ENCODE results near the gene MAB21L3.

MAB21L3 gene

DNA sequence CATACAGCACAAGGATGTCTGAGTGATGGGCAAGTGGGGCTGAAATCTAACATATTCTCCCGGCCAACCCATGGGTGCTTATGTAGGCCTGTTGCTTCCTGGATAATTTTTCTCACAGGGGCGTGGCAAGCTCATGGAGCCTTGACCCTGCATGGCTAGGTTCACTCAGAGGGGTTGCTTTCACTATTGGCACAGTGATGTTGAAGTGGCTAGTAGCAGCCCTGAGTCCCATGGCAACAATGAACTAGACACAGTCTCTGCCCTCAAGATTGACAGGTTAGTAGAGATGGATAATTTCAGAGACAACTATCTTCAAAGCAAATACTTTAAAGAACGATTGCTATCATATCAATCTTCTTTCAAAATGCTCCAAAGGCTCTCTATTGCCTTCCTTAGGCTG, 6.5 kb upstream of the MAB21L3 start:
- TF ChIP-seq, protein P1, sequence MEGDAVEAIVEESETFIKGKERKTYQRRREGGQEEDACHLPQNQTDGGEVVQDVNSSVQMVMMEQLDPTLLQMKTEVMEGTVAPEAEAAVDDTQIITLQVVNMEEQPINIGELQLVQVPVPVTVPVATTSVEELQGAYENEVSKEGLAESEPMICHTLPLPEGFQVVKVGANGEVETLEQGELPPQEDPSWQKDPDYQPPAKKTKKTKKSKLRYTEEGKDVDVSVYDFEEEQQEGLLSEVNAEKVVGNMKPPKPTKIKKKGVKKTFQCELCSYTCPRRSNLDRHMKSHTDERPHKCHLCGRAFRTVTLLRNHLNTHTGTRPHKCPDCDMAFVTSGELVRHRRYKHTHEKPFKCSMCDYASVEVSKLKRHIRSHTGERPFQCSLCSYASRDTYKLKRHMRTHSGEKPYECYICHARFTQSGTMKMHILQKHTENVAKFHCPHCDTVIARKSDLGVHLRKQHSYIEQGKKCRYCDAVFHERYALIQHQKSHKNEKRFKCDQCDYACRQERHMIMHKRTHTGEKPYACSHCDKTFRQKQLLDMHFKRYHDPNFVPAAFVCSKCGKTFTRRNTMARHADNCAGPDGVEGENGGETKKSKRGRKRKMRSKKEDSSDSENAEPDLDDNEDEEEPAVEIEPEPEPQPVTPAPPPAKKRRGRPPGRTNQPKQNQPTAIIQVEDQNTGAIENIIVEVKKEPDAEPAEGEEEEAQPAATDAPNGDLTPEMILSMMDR (IDR thresholded peaks at IDR 0.05; ENCODE audit: control insufficient read depth, insufficient read depth, low read depth, low read length, missing control alignments): no peak
- H3K4me3 ChIP-seq (ENCODE audit: control insufficient read depth, low read depth, low read length): no peak overlapping the region
- no peak for DNase-seq (ENCODE audit: low read depth)

DNA sequence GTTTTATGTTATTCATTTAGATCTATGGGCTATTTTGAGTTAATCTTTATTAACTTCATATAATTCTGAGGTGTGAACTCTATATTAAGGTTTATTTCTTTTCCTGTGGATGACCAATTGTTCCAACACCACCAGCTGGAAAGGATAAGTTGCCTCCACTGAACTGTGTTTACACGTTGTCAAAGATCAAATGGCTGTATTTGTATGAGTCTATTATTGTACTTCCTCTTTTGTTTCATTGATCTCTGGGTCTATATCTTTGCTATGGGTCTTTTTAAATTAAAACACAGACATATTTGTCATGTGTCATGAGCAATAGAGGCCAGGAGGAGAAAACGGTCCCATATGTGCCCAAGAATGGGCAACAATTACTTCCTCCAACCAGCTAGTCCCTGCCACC, 5.2 kb upstream of the MAB21L3 start:
- TF ChIP-seq, protein P1 (IDR thresholded peaks at IDR 0.05; ENCODE audit: control insufficient read depth, insufficient read depth, low read depth, low read length, missing control alignments): no peak
- no peak overlapping the region for H3K4me3 ChIP-seq (ENCODE audit: control insufficient read depth, low read depth, low read length)
- no peak for DNase-seq (ENCODE audit: low read depth)

DNA sequence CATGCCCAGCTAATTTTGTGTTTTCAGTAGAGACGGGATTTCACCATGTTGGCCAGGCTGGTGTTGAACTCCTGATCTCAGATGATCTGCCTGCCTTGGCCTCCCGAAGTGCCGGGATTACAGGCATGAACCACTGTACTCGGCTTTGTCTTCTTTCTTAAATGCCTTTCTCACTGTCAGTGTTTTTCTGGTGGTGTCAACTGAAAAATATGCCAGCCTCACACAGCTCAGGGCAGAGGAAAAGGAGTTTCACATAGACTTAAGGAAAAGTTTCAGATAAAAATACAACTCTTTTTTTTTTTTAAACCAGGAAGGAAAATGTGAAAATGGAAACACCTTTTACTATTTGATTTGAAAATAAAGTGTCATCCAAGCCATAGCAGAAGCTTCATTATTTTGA, 4.6 kb upstream of the MAB21L3 start:
- no peak overlapping the region for H3K4me3 ChIP-seq (ENCODE audit: control insufficient read depth, low read depth, low read length)
- no peak for DNase-seq (ENCODE audit: low read depth)
- TF ChIP-seq, protein P1 (IDR thresholded peaks at IDR 0.05; ENCODE audit: control insufficient read depth, insufficient read depth, low read depth, low read length, missing control alignments): no peak

DNA sequence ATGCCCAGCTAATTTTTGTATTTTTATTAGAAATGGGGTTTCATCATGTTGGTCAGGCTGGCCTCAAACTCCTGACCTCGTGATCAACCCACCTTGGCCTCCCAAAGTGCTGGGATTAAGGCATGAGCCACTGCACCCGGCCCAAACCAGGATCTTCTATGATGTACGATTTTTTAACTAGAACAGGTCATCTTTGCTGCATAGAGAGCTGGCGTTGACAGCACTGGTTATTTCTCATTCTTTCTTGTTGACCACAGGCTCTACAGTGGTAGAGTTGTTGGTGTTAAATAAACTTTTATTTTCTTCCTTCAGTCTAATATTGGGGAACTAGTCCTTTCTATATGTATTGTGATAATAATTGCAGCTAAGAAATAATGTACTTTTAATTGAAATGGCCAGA, 3.8 kb upstream of the MAB21L3 start:
- TF ChIP-seq, protein P1 (IDR thresholded peaks at IDR 0.05; ENCODE audit: control insufficient read depth, insufficient read depth, low read depth, low read length, missing control alignments): no peak
- no peak for DNase-seq (ENCODE audit: low read depth)
- no peak overlapping the region for H3K4me3 ChIP-seq (ENCODE audit: control insufficient read depth, low read depth, low read length)

DNA sequence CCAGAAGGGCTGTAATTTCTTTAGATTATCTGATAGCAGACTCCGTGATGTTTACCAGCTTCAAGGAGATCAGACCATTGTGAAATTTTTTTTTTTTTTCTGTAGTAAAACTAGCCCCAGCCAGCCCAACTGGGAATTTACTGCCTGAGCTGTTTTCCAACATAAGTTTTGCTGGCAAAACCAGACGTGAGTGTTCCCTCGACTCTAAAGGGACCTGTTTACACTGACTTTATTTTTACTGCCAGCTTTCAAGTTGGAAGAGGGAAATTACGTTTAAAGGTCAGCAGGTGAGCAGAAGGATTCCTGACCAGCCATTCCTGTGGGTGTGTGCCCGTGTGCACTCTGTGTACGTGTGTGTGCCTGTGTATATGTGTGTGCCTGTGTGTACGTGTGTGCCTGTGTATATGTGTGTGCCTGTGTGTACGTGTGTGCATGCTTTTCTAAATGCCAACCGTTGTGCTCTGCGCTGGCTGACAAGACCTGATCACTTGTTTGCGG, 374 bp downstream of the MAB21L3 start:
- no peak for DNase-seq (ENCODE audit: low read depth)
- TF ChIP-seq, protein P1 (IDR thresholded peaks at IDR 0.05; ENCODE audit: control insufficient read depth, insufficient read depth, low read depth, low read length, missing control alignments): no peak
- H3K4me3 ChIP-seq (ENCODE audit: control insufficient read depth, low read depth, low read length): no peak overlapping the region

DNA sequence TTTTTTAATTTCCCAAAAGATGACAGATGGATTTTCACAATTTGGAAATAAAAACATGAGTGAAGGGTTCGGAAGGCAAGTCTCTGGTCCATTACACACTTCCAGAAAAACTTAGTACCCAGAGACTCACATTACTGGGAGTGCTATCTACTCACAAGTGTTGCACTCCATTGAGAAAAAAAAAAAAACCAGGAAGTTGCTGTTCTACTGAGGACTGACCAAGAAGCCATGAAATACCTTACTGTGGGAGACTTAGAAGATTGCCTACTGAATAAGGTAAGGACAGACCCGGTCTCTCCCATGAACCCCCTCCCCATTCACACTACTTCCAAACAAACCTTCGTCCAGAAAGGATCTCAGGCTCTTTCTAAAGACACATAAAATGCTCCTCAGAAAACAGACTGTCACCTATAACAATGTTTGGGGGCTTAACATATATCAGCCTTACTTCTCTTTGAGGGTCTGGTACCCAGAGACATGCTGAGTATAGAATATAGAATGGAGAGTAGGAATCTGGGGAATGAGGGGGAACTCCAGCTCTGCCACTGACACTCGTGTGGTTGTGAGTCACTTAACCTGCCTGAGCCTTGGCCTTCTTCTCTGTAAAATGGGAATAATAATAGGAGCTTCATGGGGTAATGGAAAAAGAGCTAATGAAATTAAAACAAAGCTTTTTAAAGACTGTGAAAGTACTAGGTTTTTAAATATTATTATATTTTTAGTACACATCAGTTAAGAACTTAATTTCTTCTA, 1.4 kb downstream of the MAB21L3 start:
- H3K4me3 ChIP-seq (ENCODE audit: control insufficient read depth, low read depth, low read length): no peak overlapping the region
- TF ChIP-seq, protein P1 (IDR thresholded peaks at IDR 0.05; ENCODE audit: control insufficient read depth, insufficient read depth, low read depth, low read length, missing control alignments): no peak
- no peak for DNase-seq (ENCODE audit: low read depth)

Measured in AG09309 (cell line).